GM12891 (cell line): ENCODE measurements around the gene HOXB3.

ENCODE experiments used
- PAX5 ChIP-seq: IDR thresholded peaks from 2 replicates; pipeline ENCODE4 v1.6.1; 2011; ENCODE audit warnings: low read length, moderate library complexity, mild to moderate bottlenecking; ENCODE audit not compliant: insufficient read depth, severe bottlenecking
- POLR2A ChIP-seq: IDR thresholded peaks from 2 replicates; pipeline ENCODE4 v1.6.1; 2011; ENCODE audit warnings: low read depth, low read length, control low read depth

DNA sequence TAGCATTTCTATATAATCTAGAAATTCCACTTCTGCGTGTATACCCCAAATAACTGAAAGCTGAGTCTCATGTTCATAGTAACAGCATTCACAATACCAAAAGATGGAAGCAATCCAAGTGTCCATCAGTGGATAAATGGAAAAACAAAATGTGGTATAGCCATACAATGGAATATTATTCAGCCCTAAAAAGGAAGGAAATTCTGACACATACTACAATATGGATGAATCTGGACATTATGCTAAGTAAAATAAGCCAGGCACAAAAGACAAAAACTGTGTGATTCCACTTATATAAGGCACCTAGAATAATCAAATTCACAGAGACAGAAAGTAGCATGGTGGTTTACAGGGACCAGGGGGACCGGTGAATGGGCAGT is 79.7 kb downstream of the HOXB3 start:
- TF ChIP-seq POLR2A (no peak), PAX5 (no peak)
